ENCODE data around the gene ZNF214.

Gene ZNF214
- total RNA-seq, result 0 to 3.5 (median 0.26) reads per million in 17 experiments

DNA sequence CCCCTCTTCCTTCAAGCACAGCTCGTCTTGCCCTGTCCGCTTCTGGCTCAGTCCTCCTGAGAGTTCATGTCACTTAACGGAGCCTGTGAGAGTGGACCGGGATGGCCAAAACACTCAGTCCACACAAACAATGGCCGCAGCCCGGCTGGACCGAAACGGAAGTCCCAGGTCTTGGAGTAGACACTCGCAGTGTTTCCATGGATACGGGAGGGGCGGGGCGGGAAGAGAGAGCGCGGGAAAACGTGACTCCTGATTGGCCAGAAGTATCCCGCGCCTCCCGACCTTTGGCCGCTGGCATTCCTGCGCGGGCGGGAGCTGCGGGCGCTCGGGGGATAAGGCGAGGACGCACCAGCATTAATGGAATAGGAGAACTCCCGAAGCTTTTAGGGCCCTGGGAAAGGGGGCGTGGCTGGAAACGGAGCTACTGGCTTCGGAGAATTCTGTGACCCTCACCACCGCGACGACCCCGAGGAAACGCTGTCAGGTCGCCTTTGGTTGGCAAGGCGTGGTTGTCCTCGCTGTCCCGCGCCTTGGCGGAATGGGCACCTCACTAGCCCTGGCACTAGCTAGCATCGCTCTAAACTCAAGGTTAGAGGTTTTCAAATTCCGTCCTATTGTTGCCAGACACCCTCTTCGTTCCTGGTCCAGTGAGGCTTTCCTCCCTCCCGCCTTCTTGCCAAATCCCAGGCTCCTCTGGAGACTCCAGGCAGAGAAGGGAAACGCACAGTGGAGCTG is at the start of gene ZNF214, which contains the start of gene NLRP14:
ZNF214 (minus strand) TSS at position 164 of the 735 bp plus-strand sequence. CDS start 17,511 bp downstream, outside the sequence.
NLRP14 (plus strand) TSS at position 297 of the 735 bp plus-strand sequence. CDS start 18,108 bp downstream, outside the sequence.
- DNase-seq, result peak; percentile 70 to 80 (median 76)

DNA sequence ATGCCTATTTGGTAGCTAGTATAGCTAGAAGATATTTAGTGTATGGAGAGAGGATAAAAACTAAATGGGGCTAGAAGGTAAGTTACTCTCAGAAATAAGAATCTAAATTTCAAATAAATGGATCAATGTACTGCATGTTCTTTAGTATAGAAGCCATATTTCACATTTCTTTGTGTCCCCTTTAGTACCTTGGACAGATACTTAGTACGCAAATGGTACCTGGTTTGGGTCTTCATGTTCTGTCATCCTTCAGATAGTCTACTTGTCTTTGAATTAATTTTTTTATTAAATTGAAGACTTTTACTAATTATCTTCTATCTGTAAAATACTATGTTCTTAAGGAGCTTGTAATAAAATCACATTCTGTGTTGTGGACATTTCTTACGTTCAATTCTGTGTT is 42.4 kb upstream of the ZNF214 start:
- no peak for DNase-seq

DNA sequence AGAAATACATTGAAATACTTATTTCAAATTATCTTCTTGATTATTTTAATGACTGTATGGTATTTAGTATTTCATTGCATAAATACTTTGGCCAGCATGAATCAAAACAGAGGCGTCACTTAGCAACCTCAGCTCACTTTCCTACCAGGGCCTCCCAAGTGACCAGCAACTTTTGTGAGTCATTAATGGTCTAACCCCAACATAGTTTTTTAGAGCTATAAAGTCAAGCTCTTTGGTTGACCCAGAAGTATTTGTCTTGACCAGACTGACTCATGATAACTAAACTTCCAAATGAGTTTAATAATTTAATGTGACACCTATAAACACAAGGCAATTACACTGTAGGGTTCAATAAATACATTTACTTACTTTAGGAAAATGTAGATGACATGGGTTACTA is 40.7 kb upstream of the ZNF214 start:
- DNase-seq, result no peak

DNA sequence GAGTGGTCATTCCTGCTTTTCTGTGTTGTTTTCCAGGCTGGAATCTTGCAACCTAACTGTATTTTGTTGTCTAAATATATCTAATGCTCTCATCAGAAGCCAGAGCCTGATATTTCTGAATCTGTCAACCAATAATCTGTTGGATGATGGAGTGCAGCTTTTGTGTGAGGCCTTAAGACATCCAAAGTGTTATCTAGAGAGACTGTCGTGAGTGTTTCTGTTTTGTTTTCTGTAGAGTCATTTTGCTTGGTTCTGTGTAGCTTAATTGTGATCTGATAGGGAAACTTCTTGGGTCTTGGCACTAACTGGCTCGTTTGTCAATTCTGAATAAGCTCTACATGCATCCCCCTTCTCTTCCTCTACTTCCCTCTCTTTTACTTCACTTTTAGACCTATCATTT is 37.5 kb upstream of the ZNF214 start:
- DNase-seq, result no peak

DNA sequence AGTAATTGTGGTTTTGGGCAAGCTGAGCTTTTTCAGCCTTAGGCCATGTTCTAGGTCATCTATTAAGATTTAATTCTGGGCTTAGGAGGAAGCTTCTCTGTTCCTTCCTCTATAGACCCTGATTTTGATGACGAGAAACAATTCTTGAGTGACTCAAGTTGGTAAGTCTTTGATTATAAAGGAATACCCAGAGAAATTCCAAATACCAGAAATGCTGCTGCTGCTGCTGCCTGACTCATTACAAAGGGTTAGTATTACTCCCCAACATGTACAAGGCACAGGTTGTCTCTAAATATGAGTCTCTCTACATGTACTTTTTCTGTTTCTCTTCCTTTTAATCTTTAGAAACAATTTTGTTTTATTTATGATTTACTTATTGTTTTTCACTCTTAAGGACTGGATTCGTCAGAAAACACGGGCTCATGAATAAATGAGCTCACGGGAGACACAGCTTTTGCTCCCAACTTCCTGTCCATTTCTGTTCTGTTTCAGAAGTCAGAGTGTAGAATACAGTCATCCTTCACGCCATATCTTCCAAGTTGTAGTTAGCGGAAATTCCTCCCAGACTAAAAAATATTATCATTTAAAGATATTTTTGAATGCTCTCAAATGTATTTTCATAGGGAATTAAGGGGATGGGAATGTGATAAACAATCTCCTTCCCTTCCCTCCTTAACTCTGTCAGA is 36.8 kb upstream of the ZNF214 start:
- no peak for DNase-seq

DNA sequence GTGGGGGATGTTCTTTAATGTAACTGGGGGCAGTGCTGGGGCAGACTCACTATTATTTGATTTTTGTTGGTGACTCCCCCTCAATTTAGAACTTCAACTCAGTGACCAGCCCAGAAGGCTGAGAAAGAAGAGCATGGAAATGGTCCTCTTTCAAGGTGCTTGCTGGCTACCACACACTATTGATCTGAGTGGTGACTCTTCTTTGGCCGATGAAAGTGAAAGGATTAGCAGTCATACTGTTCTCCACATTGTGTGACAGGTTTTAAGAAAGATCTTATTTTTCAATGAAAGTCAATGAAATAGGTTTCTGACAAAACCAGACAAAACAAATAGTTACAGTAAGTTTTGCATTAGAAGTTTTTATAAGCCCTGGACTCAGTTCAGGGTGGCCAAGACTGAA is 30.0 kb upstream of the ZNF214 start:
- DNase-seq, result no peak

DNA sequence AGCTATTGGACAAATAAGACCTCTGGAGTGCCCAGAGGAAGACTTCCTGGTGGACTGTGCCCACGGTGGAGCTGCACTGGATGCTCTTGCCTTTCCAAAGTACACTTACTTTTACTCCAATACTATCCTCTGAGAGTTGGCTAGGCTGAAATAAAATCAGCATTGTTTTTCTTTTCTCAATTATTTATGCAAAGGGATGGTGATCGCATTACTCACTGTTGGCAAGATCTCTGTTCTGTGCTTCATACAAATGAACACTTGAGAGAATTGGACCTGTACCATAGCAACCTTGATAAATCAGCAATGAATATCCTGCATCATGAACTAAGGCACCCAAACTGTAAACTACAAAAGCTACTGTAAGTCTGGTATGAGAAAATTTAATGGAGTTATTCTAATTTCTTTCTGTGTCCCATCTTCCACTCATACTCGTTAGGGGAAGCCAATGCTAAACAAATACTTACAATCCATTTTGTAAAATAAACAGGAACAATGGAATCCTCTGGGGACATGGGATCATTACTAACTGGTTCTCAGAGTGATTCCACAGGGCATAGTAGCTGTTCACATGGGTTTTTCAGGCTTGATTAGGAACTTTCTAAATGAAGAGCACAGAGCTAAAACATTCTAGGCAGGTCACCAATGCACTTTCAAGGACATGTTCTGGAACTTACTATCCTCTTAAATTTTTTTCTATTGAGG is 26.5 kb upstream of the ZNF214 start:
- DNase-seq, result no peak

DNA sequence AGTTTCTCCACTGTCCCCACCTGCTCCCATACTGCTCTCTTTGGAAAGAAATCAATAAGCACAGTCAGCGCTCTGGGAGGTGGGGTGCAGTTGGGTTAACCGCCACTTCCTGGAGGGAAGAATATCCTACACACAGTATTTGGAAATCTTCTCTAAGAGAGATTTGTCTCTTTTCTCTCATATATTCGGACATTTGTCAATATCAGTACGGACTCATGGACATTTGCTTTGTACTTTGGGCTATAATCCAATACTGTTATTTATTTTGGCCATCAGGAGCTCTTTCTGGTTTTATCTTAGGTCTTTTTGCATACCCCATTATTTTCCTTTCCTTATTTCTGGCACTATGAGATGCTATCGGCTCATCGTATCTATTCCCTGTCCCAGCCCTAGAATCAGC is 13.9 kb upstream of the ZNF214 start:
- no peak for DNase-seq

DNA sequence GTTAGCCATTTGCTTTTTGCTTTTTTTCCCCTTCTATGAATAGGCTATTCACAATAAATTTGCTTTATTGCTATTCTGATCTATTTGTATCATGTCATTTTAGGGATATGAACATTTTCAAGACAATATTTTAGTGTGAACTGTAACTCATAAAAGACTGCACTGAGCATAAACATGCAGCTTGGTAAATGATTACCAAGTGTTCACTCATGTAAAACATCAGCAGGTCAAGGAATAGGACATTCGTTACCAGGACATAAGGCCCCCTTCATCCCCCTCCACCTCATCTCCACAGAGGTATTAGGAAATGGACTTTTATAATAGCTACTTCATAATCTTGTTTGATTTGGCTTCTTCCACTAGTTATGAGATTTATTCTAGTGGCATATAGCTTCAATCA is 12.5 kb upstream of the ZNF214 start:
- no peak for DNase-seq

DNA sequence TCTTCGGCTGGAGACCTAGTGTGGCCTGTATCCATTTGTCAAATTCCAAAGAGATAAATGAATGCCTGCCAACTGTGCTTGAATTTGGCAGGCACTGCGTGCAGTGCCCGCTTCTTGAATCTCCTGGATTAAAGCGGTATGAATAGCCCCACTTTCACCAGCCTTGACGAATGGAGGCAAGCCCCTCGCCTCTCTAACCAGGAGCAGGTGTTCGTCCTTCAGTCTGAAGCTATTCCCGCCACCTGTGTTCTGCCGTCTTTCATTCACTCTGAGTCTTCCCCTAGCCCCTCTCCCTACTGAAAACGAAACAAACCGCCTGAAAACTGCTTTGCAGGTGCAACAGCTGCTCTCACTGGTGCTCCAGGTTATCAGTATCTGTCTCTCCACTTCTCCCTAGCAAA is 11.3 kb upstream of the ZNF214 start:
- no peak for DNase-seq

DNA sequence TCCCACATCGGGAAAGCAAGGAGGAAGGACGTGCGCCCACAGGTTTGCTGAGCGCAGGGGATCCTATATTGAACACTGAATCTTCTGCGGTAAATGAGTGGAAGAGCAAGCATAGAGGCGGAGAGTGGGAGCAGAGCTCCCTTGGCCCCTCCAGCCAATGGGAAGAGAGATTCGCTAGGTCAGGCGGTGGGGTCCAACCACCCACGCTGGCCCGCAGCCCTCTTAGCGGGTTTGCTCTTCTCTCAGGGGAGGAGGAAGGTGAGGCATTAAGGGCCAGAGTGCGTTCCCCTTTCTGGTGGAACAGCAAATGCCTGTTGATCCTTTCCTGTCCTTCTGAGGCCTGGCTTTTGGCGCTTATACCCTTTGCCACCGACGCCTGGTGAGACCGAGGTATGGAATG is 10.7 kb upstream of the ZNF214 start:
- no peak for DNase-seq

DNA sequence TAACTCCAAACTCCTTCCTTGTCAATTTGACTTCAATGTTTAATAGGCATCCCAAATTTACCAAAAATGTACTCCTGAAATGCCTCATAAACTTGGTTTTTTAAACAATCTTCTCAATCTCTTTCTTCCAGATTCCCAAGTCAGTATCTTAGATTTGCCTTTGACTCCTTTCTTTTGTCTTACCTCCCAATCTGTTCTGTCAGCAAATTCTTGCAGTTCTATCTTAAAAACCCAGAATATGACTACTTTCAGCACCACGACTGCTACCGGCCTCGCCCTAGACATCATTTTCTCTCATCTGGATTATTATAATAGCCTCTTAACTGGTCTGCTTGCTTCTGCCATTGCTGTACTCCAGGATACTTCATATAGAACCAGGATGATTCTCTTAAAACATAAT is 8.0 kb upstream of the ZNF214 start:
- no peak for DNase-seq

DNA sequence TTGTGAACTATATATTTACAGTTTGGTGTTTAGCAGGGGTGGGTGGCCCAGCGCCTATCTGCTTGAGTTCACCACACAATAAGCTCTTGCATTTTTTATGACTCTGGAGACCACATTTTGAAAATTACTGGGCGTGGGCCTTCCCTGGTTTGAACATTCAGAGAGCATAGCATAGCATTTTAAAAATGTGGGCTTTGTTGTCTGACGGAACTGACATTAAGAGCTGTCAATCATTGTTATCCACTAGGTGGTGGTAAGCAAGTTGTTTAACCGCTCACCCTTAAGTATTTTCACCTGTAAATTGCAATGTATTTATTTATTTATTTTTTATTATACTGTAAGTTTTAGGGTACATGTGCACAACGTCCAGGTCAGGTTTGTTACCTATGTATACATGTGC is 1.2 kb upstream of the ZNF214 start:
- DNase-seq, result no peak

DNA sequence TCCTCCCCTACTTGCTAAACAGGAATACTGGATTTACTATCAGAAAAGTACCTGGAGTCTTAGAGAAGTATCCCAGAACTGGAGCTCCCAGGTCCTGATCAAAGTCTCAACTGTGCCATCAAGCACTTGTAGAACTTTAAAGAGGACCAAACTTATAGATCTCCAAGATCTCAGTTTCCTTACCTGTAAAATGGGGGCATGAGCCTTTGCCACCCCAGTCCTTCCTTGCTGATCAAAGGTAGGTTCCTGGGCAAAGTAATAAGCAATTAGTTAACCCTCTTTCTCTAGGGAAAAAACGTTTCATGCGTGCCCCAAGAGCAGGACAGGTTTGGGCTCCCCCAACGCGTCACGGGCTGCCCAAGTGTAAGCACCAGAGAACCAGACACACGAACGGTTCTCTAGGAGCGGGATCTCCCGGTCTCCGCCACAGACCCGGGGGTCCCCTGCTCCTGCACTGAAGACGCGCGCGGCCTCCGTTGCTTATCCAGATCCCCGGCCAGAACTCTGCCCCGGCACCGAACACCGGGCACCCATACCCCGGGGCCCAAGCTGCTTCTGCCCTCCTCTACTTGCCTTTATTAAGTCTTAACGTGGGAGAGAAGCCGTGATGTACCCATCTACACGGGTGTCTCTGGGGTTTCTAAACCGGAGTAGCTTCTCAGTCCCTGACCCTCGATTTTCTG is 505 bp downstream of the ZNF214 start:
- DNase-seq, result peak in 1 of 4 experiments; percentile 5

DNA sequence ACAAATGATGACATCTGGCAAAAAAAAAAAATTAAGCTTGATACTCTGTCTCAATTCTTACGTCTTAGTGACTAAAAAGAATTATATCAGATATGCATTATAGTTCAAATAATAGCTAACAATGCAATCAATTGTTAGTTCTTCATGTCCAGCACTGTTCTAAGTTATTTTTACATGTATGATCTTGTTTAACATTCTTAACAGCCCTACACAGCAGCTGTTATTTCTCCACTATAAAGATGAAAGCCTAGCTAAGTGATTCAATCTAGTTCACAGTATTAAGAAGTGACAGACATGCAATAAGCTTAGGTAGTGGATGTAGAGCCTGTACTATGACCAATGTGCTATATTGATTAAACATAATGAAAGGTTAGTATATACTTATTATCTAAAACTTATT is 4.1 kb downstream of the ZNF214 start:
- no peak for DNase-seq

DNA sequence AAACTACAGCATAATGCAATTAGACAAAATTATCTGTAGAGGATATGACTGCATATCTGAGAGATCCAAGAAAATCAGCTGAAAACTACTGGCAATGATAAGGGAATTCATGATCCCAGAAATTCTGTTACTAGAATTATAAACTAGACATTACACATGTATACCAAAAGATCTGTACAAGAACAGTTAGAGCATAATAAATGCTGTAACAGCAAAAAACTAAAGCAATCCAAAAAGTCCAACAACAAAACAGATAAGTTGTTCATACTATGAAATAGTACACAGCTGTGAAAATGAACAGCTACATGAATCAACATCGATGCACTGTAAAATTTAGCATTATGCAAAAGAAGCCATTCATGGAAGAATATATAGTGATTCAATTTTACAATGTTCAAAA is 6.0 kb downstream of the ZNF214 start:
- DNase-seq, result no peak

DNA sequence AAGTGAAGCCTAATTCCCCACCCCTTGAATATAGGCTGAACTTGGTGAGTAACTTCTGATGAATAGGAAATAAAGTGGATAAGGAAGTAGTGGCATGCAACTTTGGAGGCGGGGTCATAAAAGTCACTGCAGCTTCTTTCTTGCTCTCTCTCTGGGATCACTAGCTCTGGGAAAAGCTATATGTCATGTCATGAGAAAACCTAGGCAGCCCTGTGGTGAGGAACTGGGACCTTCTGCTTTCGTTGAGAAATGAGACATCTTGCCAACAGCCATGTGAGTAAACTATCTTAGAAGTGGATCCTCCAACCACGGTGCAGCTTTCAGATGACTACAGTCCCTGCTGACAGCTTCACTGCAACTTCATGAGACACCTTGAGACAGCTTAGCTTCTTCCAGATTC is 15.7 kb downstream of the ZNF214 start:
- peak; percentile 84 to 95 (median 89) for DNase-seq

DNA sequence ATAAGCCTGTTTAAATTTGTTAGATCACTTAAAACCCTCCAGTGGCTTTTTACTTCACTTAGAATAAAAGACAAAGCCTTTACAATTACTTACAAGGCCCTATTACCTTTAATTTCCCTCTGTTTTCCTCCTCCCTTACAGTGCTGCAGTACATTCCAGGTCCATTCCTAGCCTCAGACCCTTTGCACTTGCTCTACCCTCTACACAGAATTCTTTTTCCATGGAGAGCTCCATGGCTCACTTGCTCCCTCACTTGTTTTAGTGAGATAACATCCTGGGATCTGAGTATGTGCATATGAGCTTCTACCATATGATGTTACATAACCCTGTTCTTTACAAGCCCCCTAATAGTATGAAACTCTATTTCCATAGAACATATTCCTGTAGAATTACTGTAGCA is 24.4 kb downstream of the ZNF214 start:
- no peak for DNase-seq

DNA sequence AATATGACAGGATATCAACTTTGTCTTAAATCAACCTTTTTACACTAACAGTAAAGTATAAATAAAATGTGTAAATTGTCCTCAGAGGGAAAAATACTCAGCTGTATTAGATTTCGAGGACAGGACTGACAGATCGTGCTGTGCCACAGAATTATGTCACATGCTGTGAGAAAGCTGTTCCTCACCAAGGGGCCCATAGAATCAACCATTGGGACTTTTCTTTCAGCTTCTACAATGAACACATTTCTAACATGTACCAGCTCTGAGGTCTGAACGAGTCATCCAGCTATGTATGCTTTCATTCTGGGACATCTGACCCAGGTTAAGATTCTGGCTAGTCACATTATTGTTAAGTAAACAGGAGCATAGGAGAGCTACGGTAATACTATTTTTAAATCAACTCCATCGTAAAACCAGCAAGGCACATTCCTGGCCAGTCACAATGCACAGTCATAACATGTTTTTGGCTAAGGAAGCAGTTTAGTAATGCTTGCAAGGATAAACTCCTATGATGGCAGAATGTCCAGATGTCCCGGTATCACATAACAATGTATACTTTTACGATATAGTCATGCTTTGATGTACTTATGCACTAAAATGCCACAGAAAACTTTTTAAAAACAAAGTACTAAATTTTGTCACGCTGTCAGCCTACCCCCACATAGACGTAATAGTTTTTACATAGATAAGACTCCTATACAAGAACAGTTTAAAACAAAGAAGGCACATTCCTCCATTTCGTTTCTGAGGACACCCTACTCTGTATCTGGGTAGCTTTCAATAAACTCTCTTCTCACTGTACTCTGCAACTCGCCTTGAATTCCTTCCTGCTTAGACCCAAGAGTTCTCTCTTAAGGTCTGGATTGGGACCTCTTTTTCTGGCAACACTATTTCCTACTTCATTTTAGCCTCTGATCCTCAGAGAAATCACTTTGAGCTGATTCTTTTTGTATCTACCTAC is 27.4 kb downstream of the ZNF214 start:
- DNase-seq, result no peak

DNA sequence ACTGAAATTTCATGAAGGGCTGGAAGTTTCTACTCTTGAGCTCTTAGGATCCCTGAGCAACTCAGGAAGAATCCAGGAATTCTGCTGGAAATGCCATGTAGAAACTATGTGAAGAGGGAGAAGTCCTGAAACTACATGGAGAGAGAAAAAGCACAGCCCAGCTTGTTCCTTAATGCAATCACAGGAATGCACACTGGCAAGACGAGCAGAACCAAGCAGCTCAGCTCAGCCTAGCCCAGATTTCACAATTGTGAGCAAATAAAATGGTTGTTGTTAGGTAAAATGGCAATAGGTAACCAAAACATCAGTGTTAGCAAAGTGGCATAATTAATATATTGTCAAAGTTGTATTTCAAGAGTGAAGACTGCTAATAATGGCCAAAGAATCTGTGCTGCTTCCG is 28.1 kb downstream of the ZNF214 start:
- DNase-seq, result no peak

DNA sequence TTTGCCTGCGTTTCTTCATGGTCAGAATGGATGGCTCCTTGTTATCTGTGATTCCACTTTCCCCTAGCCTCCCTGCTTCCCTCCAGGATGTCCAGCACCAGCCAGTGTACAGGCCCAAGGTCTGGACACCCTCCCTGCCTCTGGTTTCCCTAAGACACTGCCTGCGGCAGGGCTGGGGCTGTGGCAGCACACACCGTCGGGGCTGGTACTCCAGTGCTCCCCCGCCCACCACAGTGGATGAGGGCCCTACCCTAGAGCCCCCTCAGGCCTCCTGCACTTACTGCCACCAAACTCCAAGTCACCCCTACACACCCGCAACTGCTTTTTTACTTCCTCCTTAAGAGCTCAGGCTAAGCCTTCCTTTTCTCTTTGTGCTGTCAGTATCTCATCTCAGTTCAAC is 28.9 kb downstream of the ZNF214 start:
- DNase-seq, result no peak

DNA sequence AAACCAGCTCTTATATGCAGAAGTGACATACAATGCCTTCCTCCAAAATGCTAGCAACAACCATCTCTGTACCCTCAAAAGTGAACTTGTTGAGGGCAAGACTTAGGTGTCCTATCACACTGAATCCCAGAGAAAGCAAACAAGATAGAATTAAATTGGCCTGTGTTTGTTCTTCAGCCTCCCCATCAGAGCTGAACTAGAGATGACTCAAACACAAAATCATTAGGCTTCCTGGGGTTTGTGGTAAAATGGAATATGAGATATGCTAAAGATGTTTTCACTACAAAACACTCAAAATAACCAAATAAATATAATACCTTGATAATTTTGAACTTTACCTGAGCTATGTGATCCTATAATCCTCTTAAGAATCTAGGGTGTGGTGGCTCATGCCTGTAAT is 31.6 kb downstream of the ZNF214 start:
- no peak for DNase-seq
